ENCODE measurements around the gene SLC47A1. TPM values are rescaled to one million over a fixed set of nuclear protein-coding genes. Genes with fewer than 3 reads are reported as not detected.

Gene SLC47A1
- polyA plus RNA-seq, 1 donor (not counting 4 experiments of a cell fraction or from before 2014, with no cell fraction given): 0.07 TPM

GRCh38 chr17:19570544-19571062 is 36.9 kb downstream of the SLC47A1 start:
- FAIRE-seq: no peak
- H3K9me3 ChIP-seq (ENCODE audit: control insufficient read depth, low read depth, low read length): no peaks in the 10 kb centered on the region
- no peak for DNase-seq (ENCODE audit: low read depth, low spot score)
- no peak overlapping the region for H3K27ac ChIP-seq (ENCODE audit: control insufficient read depth, insufficient read depth, low read length)
- H3K36me3 ChIP-seq (ENCODE audit: control insufficient read depth in 2 of 2, extremely low read depth in 1 of 2, insufficient read depth in 2 of 2, low read length in 2 of 2): no peaks in the 10 kb centered on the region
- no peaks in the 10 kb centered on the region for H3K79me2 ChIP-seq (ENCODE audit: control insufficient read depth, insufficient read depth, low read length)
- no peak overlapping the region for H3K4me3 ChIP-seq (ENCODE audit: control insufficient read depth in 2 of 3, extremely low read depth in 1 of 3, insufficient read depth in 2 of 3, low read depth in 1 of 3, low read length in 3 of 3)
- no peaks in the 10 kb centered on the region for H3K9me1 ChIP-seq (ENCODE audit: control insufficient read depth, extremely low read depth, insufficient read depth, low read length)
- no peaks in the 10 kb centered on the region for H3K4me1 ChIP-seq (ENCODE audit: control insufficient read depth, extremely low read depth, insufficient read depth, low read length)
- no peak overlapping the region for H3K4me2 ChIP-seq (ENCODE audit: control insufficient read depth, extremely low read depth, insufficient read depth, low read depth, low read length)
- H3K9ac ChIP-seq (ENCODE audit: control insufficient read depth, extremely low read depth, insufficient read depth, low read length): no peak overlapping the region
- dilution Hi-C loops (cut with MboI; ENCODE audit: extremely low pct_ligation_motif_present, low sequenced_read_pairs): no loop called here
- no peak overlapping the region for H2AFZ ChIP-seq (ENCODE audit: control insufficient read depth, low read length)
- no peaks in the 10 kb centered on the region for H4K20me1 ChIP-seq (ENCODE audit: control insufficient read depth, extremely low read depth, insufficient read depth, low read length)
- no peak for TF ChIP-seq CTCF (optimal IDR thresholded peaks at IDR 0.05 in 1 of 3, IDR thresholded peaks at IDR 0.05 in 1 of 3, conservative IDR thresholded peaks at IDR 0.05 in 1 of 3; ENCODE audit: extremely low read depth in 1 of 3, insufficient read depth in 2 of 3, low read length in 3 of 3)
- no peak for TF ChIP-seq EZH2 (IDR thresholded peaks at IDR 0.05; ENCODE audit: low read length)
- H3K27me3 ChIP-seq (ENCODE audit: control insufficient read depth, extremely low read depth, insufficient read depth, low read length): peaks cover 8% of the 10 kb centered on the region

- Histone ChIP-seq H2AFZ (ENCODE audit: control insufficient read depth, low read length) (no peak overlapping the region), H3K9me3 (ENCODE audit: control insufficient read depth, low read depth, low read length) (no peaks in the 10 kb centered on the region), H3K4me1 (ENCODE audit: control insufficient read depth, extremely low read depth, insufficient read depth, low read length) (no peaks in the 10 kb centered on the region), H3K79me2 (ENCODE audit: control insufficient read depth, insufficient read depth, low read length) (no peaks in the 10 kb centered on the region), H3K27ac (ENCODE audit: control insufficient read depth, insufficient read depth, low read length) (no peak overlapping the region), H3K9ac (ENCODE audit: control insufficient read depth, extremely low read depth, insufficient read depth, low read length) (no peak overlapping the region), H3K9me1 (ENCODE audit: control insufficient read depth, extremely low read depth, insufficient read depth, low read length) (no peaks in the 10 kb centered on the region), H4K20me1 (ENCODE audit: control insufficient read depth, extremely low read depth, insufficient read depth, low read length) (no peaks in the 10 kb centered on the region), H3K36me3 (ENCODE audit: control insufficient read depth in 2 of 2, extremely low read depth in 1 of 2, insufficient read depth in 2 of 2, low read length in 2 of 2) (no peaks in the 10 kb centered on the region), H3K4me2 (ENCODE audit: control insufficient read depth, extremely low read depth, insufficient read depth, low read depth, low read length) (no peak overlapping the region), H3K27me3 (ENCODE audit: control insufficient read depth, extremely low read depth, insufficient read depth, low read length) (peaks cover 11% of the 10 kb centered on the region), H3K4me3 (ENCODE audit: control insufficient read depth in 2 of 3, extremely low read depth in 1 of 3, insufficient read depth in 2 of 3, low read depth in 1 of 3, low read length in 3 of 3) (no peak overlapping the region)
- TF ChIP-seq CTCF (optimal IDR thresholded peaks at IDR 0.05 in 1 of 3, IDR thresholded peaks at IDR 0.05 in 1 of 3, conservative IDR thresholded peaks at IDR 0.05 in 1 of 3; ENCODE audit: extremely low read depth in 1 of 3, insufficient read depth in 2 of 3, low read length in 3 of 3): no peak
- TF ChIP-seq EZH2 (IDR thresholded peaks at IDR 0.05; ENCODE audit: low read length): no peak
- dilution Hi-C loops (cut with MboI; ENCODE audit: extremely low pct_ligation_motif_present, low sequenced_read_pairs): no loop called here
- FAIRE-seq: no peak
- no peak for DNase-seq (ENCODE audit: low read depth, low spot score)
Observed at GRCh38 chr17:19573075-19573474, 39.4 kb downstream of the SLC47A1 start.
